HG02678 (cell line): ENCODE results near the gene BICDL2.
"Not testable (repeated sequence)": the region's sequence is repeated elsewhere in the genome, so short reads cannot be mapped to it uniquely, and the experiment has no call there.

Experiments
- ATAC-seq: cut with Tn5 transposase; IDR thresholded peaks from one replicate; pipeline ENCODE4 v1.9.1; 2021; ENCODE audit warnings: mild to moderate bottlenecking, moderate library complexity; ENCODE audit not compliant: unreplicated experiment

Gene BICDL2

DNA sequence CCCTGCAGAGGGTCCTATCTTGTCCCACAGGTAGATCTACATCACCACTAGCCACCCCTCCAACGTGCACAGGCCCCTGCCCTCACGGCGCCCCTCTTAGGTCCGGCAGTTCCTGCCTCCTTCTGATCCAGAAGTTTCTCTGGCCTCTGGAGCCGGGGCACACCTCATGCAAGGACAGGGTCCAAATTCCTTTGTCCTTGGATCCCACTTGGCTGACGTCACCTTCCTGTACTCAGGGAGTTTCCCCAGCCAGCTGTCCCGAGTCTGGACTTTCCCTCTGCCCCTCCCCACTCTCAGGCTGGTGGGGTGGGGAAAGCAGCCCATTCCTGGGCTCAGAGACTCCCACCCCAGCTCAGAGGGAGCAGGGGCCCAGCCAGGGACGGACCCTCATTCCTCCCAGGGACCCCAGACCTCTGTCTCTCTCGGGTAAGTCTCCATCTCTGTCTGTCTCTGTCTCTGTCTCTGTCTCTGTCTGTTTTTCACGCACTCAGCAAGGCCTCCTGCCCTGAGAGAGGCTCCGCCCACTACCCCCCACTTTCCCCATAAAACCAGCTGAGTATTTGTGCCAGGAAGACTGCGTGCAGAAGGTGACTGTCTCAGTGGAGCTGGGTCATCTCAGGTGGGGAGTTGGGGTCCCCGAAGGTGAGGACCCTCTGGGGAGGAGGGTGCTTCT is 28.5 kb upstream of the BICDL2 start, which contains the start of gene IL32:
IL32 (plus strand) TSS at position 572 of the 673 bp plus-strand sequence. CDS start 172 bp downstream, outside the sequence.
- no peak for ATAC-seq

DNA sequence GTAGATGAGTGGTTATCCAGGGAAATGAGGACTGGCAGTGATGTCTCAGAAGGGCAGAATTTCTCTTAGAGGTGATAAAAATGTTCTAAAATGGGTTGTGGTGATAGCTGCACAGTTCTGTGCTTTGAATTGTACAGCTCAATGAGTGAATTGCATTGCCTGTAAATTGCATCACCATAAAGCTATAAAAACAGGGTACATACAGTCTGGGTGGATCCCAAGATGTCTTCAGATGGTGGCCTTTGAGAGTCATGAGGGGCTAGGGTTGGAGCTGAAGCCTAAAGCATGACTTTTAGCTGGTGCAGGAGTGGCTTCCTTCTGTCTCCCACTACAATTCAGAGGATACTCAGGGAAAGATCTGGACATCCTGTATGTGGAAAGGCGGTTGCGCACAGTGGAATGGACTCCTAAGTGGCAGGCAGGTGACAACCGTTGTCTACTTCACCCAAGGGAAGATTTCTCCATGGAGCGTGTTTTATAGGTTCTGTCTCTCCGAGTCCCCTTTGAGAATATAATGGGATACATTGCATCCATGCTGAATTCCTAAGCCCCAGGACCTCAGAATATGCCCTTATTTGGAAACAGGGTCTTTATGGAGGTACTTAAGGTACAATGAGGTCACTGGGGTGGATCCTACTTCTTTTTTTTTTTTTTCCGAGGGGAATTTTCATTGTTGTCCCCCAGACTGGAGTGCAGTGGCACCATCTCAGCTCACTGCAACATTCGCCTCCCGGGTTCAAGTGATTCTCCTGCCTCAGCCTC is 27.1 kb upstream of the BICDL2 start:
- ATAC-seq, result no peak

DNA sequence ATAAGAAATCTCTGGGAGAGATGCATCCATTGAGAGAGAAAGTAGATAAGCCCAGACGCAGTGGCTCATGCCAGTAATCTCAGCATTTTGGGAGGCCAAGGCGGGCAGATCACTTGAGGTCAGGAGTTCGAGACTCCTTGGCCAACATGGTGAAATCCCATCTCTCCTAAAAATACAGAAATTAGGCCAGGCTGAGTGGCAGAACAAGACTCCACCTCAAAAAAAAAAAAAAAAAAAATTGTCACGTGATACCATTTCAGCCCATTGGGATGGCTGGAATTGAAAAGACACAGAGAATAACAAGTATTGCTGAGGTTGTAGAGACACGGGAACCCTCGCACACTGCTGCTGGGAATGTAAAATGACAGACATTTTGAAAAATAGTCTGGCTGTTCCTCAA is 25.8 kb upstream of the BICDL2 start:
- ATAC-seq, result no peak

DNA sequence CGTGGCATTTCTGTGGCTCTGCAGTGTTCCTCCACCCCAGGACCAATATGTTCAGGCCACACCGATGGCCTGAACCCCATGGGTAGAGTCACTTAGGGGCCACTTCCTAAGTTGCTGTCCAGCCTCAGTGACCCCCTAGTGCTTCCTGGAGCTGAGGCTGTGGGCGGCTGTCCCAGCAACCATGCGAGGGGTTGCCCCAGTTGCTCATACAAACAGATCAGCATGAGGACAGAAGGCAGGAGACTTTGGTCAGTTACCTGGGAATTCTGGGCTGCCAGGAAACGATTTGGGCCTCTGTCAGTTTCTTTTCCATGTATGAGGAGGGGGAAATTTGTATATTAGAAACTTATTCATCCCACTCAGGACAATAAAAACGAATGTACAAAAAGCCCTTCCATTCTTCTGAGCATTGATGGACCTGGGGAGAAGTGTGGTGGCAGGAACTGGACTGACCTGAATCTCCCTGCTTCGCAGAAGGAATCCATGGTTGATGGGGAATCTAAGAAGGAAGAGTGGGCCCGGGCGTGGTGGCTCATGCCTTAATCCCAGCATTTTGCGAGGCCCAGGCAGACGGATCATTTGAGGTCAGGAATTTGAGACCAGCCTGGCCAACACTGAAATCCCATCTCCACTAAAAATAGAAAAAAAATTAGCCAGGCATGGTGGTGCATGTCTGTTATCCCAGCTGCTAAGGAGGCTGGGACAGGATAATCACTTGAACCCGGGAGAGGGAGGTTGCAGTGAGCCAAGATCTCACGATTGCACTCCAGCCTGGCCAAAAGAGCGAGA is 23.8 kb upstream of the BICDL2 start:
- ATAC-seq, result no peak

DNA sequence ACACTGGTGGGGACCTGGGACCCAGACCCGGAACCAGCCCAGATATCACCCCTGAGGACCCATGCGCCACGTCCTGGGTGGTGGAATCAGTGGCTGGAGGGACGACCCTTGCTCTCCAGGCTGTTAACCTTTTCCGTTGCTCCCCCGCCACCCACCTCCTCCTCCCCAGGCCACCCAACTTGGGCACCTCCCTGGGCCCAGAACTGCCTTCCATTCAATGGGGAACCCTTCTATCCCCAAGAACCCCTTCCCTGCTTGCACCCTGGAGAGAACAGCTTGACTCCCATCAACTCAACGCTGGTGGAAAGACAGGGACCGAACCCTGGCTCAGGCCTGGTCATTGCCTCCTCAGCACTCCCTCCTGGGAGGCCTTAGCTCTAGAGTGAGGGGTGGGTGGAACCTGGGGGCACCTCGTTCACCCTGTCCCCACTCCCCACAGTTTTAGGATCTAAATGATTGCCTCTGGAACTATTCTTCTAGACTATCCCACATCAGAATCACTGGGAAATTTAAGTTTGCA is 23.0 kb upstream of the BICDL2 start:
- no peak for ATAC-seq

DNA sequence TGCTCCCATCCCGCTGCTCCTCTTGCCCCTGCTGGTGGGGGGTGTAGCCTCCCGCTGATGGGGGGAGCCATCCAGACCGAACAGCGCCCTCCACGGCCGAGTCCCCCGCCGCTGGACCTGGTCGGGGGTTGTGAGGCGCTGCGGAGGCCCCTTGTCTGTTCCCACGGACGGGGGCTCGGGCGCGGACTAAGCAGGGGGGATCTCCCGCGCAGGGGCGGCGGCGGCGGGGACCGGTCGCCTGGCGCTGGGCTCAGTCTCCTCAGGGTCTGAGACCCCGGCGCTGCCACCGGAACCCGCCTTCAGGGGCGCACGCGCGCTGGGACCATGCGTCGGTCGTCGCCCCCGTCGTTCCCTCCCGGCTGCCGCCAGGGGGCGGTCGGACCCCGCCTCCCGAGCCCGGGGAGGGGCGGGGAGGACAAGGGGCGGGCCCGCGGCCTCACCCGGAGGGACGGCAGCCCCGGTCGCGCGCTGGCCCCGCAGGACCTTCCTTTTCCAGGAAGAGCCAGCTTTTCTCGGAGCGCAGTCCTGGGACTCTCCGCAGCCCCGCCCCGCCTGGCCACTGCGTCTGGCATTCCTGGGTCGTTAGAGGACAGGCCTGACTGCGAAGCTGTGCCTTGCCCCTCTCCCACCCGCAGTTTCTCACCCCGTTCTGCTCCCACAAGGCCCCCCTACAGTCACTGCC is 22.4 kb upstream of the BICDL2 start:
- peak; percentile 86 for ATAC-seq

DNA sequence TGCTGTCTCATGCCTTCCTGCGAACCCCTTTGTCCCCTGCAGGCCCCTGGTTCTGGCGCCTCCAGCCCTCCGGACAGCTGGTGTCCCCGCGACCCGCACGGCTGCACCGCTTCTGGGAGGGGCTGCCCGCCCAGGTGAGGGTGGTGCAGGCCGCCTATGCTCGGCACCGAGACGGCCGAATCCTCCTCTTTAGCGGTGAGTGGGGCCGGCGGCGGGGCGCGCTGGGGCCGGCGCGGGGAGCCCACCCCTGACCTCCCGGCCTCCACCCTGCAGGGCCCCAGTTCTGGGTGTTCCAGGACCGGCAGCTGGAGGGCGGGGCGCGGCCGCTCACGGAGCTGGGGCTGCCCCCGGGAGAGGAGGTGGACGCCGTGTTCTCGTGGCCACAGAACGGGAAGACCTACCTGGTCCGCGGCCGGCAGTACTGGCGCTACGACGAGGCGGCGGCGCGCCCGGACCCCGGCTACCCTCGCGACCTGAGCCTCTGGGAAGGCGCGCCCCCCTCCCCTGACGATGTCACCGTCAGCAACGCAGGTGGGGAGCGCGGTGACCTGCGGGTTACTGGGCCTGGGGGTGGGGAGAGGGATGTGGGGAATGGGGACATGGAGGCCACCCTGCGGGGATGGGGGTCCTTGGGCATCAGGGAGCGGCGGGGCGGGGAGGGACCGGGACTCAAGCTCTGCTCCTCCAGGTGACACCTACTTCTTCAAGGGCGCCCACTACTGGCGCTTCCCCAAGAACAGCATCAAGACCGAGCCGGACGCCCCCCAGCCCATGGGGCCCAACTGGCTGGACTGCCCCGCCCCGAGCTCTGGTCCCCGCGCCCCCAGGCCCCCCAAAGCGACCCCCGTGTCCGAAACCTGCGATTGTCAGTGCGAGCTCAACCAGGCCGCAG is 21.6 kb upstream of the BICDL2 start:
- ATAC-seq, result peak; percentile 17

DNA sequence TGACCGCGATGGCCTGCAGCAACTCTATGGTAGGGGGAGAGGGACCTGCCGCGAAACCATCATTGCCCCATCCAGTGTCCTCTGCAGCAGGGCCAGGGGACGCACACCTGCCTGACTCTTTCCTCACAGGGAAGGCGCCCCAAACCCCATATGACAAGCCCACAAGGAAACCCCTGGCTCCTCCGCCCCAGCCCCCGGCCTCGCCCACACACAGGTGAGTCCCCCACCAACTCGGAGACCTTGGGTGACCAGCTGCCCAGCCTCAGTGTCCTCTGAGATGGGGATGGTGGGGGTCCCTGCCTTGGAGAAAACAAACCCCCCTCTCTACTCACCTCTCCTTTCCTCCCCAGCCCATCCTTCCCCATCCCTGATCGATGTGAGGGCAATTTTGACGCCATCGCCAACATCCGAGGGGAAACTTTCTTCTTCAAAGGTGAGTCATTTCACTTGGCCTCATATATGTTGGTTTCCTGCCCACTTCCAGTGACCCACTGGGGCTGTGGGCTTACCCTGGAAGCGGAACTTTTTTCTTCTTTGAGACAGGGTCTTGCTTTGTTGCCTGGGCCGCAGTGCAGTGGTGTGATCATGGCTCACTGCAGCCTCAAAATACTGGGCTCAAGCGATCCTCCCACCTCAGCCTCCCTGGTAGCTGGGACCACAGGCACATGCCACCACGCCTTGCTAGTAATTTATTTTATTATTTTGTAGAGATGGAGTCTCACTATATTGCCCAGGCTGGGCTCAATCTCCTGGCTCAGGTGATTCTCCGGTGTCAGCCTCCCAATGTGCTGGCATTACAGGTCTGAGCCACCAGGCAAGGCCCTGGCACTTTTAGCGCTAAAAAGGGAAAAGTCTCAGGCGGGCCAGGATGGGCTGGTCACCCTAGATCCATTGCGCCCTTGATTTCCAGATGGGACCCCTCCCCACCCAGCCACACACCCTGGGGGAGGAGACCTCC is 20.7 kb upstream of the BICDL2 start:
- ATAC-seq, result no peak

DNA sequence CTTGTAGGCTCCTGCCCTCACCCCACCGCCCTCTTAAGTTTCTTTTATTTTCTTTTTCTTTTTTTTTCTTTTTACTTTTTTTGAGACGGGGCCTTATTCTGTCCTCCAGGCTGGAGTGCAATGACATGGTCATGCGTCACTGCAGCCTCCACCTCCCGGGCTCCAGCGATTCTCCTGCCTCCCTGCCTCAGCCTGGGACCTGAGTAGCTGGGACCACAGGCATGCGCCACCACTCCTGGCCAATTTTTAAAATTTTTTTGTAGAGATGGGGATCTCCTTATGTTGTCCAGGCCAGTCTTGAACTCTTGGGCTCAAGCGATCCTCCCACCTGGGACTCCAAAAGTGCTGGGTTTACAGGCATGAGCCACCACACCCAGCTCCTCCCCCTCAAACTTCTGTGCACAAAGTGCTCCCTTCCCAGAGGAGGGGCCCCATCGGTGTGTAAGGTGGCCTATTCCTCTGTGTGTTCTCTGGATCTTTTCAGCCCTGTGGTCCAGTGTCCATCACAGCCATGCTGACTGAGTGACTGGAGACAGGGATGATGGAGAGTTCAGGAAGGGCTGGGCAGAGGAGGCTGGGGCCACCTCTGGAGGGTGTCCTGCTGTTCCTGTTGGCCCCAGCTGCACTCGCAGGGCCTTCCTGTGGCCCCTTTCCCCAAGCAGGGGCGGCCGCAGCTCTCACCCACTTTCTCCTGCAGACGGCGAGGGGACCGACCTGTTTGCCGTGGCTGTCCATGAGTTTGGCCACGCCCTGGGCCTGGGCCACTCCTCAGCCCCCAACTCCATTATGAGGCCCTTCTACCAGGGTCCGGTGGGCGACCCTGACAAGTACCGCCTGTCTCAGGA is 19.8 kb upstream of the BICDL2 start:
- no peak for ATAC-seq

DNA sequence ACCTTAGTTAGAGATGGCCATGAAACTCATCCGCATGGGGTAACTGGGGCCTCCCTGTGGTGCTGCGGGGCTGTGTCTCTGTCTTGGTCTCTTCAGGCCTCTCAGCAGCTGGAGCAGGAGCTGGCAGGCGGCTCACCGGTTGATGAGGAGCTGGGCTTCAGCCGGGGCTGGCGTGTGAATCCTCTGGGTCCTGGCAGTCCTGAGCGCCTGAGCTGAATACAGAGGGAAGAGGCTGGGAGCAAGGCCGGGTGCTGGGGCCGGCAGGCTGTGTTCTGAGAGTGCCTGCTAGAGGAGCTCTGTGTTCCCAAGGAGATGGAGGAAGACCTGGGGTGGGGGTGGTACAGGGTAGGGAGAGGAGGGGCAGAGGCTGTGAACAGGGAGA is 19.0 kb upstream of the BICDL2 start:
- not testable (repeated sequence) for ATAC-seq

DNA sequence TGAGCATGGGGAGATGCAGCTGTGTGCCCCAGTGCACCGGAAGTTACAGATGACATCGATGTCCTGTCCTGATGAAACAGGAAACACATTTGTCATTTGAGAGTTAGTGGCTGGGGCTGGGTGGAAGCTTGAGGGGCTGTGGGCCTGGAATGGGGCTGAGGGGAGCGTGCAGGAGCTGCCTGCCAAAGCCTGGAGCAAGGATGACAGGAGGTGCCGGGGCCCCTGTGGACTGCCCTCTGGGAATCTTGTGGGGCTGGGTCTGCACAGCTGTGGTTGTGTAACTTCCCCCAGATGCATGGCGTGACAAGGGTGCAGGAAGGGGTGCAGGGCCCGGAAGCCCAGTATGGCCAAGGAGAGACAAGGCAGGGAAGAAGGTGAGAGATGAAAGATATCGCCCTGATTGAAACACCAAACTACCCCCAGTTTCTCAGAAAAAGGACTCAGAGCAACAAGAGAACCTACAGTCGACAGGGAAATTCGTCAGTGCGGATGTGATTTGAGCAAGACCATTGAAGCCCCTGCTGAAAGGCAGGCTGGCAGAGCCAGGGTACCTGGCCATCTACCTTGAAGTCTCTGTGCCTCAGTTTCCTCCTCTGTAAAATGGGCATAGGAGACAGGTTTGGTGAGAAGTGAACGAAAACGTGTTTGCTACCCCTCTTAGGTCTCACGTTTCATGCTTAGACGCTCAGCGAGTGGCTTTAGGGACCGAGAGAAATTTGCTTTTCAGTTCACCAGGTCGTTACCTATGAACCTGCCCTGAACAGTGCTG is 18.4 kb upstream of the BICDL2 start:
- no peak for ATAC-seq

DNA sequence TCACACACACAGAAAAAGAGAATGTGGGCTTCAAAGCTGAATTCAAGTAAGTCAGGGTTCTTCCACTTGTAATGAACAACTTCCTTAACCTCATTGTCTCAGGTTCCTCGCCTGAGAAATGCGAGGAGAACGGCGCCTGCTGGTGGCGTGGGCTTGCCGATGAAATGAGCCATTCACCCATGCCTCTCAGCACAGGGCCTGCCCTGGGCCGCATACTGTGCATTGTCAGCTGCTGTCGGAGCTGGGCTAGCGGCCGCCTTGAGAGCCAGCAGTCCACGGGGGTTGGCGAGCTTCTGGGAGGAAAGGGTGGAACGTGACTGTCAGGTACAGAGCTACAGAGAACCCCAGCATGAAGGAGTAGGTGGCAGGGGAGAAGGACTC is 16.6 kb upstream of the BICDL2 start:
- not testable (repeated sequence) for ATAC-seq

DNA sequence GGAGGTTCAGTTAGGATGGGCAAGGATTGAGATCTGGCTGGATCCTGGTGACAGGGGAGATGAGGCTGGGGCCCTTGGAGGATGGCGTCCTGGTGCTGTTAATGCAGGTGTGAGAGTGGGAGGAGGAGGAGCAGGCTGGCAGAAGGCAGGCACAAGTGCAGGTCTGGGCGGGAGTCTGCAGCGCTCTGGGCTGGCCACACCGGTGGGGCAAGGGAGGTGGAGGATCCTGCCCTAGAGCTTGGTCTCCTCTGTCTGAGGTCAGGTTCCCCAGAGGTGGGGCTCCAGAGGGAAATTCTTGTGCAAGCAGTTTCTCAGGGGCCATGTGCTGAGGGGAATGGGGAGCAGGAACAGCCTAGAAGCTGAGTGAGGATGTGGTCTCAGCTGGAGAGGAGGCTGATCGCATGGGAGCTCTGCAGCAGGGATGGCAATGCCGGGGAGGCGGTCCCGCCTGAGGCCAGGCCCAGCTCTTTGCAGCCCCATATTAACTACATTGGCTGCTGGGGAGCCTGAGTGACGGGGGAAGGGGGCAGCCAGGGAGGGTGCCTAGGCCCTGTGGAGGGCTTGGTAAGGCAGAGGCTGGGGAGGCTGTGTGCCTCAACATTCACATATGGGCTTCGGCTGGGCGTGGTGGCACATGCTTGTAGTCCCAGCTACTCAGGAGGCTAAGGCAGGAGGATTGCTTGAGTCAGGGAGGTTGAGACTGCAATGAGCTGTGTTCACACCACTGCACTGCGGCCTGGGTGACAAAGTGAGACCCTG is 16.0 kb upstream of the BICDL2 start:
- ATAC-seq, result not testable (repeated sequence)

DNA sequence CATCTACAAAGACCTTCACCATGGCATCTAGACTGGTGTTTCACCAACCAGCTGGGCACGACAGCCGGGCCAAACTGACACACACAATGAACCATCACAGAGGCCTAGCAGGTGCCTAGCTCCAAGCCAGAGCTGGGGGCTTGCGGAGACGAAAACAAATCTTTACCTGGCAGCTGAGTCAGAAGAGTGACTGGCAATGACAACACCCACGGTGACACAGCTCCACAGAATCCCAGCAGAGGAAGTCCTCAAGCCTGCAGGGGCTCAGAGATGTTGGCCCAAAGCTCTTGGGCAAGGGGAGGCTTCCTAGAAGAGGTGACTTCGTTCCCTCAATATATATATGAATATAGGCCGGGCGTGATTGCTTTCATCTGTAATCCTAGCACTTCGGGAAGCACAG is 14.8 kb upstream of the BICDL2 start:
- ATAC-seq, result no peak

DNA sequence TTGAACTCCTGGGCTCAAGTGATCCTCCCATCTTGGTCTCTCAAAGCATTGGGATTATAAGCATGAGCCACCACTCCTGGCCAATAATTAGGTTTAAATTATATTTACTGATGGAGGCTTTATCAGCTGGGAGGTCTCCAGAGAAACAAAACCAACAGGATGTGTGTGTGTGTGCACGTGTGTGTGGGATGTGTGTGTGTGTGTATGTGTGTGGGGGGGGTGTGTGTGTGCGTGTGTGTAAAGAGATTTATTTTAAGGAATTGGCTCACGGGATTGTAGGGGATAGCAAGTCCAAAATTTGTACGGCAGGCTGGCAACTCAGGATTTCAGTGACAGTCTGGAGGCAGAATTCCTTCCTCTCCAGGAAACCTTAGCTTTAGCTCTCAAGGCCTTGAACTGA is 14.3 kb upstream of the BICDL2 start:
- ATAC-seq, result no peak

DNA sequence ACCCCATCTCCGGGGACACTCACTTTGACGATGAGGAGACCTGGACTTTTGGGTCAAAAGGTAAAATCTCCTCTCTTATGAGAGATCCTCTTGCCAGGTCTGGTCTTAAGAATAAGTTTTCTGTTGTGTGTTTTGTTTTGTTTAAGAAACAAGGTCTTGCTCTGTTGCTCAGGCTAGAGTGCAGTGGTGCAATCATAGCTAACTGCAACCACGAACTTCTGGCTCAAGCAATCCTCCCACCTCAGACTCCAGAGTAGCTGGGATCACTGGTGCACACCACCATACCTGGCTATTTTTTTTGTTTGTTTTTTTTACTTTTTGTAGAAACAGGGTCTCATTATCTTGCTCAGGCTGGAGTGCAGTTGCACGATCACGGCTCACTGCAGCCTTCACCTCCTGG is 13.7 kb upstream of the BICDL2 start:
- no peak for ATAC-seq
